Natural killer cell (primary cell): Measurements from ENCODE around the gene SEC31B. TPM values are rescaled to one million over a fixed set of nuclear protein-coding genes. Genes with fewer than 3 reads are reported as not detected.

Source experiments
- ATAC-seq, 3 donors: fragments of 150-1000 bp in 2 of 3; fragments of 200-7000 bp in 1 of 3; cut with Tn5 transposase; 1 replicate in 1 of 3; 2 replicates in 2 of 3; pipeline ENCODE4 v1.10.0; 2021; ENCODE audit warnings: mild to moderate bottlenecking in 2 of 3, moderate library complexity in 2 of 3
- DNase-seq, 2 donors: peaks; one replicate each; pipeline versions ENCODE4 v3.0.0 to v3.0.0-alpha.2; 2013 to 2021; ENCODE audit warnings: mixed read lengths in 1 of 2
- H3K27ac ChIP-seq: one replicate; pipeline ENCODE4 v1.5.1; 2013; ENCODE audit warnings: mild to moderate bottlenecking, low read length
- H3K27me3 ChIP-seq: one replicate; pipeline ENCODE4 v1.6.1; 2013; ENCODE audit warnings: low read length; ENCODE audit not compliant: control insufficient read depth, insufficient read depth
- H3K36me3 ChIP-seq: one replicate; pipeline ENCODE4 v1.6.1; 2013; ENCODE audit warnings: low read length; ENCODE audit not compliant: control insufficient read depth, insufficient read depth
- H3K4me1 ChIP-seq: one replicate; pipeline ENCODE4 v1.6.1; 2013; ENCODE audit warnings: low read length; ENCODE audit not compliant: control insufficient read depth, insufficient read depth
- H3K4me3 ChIP-seq: one replicate; pipeline ENCODE4 v1.5.1; 2013; ENCODE audit warnings: low read length
- H3K9me3 ChIP-seq: one replicate; pipeline ENCODE4 v1.6.1; 2013; ENCODE audit warnings: low read length; ENCODE audit not compliant: control insufficient read depth, insufficient read depth
- H3K27ac Mint-ChIP-seq, 2 donors: one replicate each; pipeline ENCODE4 v1.8.0; 2022; ENCODE audit warnings: mild to moderate bottlenecking in 2 of 2, mixed read lengths in 2 of 2, moderate library complexity in 1 of 2
- H3K27me3 Mint-ChIP-seq, 2 donors: one replicate each; pipeline ENCODE4 v1.8.0; 2022; ENCODE audit warnings: low read depth in 2 of 2, mixed read lengths in 2 of 2
- H3K36me3 Mint-ChIP-seq: one replicate; pipeline ENCODE4 v1.8.0; 2022; ENCODE audit warnings: mixed read lengths
- H3K4me1 Mint-ChIP-seq, 2 donors: one replicate each; pipeline ENCODE4 v1.8.0; 2022; ENCODE audit warnings: mixed read lengths in 2 of 2
- H3K4me3 Mint-ChIP-seq: one replicate; pipeline ENCODE4 v1.8.0; 2022; ENCODE audit warnings: mild to moderate bottlenecking, moderate library complexity, mixed read lengths
- H3K9me3 Mint-ChIP-seq, 2 donors: one replicate each; pipeline ENCODE4 v1.8.0; 2022; ENCODE audit warnings: mixed read lengths in 2 of 2
- WGBS: methylation state at CpG from one replicate; pipeline ENCODE4 v1.1.7; 2013; ENCODE audit warnings: missing lambda C conversion rate; ENCODE audit not compliant: insufficient coverage; 5-methylcytosine and 5-hydroxymethylcytosine counted together
- intact Hi-C: fragments of 100-400 bp; cut with micrococcal nuclease; formaldehyde crosslinking; loops from one replicate; pipeline ENCODE4 v1.14.2; 2022
- total RNA-seq, 4 donors: library from RNA; stranded (reverse); fragments of 120-200 nt in 1 of 4; gene quantifications; one replicate each; pipeline versions ENCODE4 v1.2.3 to v1.2.4, GENCODE V29; 2013 to 2022
- TF ChIP-seq, protein P1 (sequence below): fragments of 200-600 bp; IDR thresholded peaks from one replicate; pipeline ENCODE4 v1.8.0; 2022; ENCODE audit warnings: antibody characterized with exemption

SEC31B gene
- total RNA-seq, 3 donors from 2014 or later (not counting 1 experiment from before 2014, with no cell fraction given) = 32.6 to 38.6 (median 38.1) TPM

DNA sequence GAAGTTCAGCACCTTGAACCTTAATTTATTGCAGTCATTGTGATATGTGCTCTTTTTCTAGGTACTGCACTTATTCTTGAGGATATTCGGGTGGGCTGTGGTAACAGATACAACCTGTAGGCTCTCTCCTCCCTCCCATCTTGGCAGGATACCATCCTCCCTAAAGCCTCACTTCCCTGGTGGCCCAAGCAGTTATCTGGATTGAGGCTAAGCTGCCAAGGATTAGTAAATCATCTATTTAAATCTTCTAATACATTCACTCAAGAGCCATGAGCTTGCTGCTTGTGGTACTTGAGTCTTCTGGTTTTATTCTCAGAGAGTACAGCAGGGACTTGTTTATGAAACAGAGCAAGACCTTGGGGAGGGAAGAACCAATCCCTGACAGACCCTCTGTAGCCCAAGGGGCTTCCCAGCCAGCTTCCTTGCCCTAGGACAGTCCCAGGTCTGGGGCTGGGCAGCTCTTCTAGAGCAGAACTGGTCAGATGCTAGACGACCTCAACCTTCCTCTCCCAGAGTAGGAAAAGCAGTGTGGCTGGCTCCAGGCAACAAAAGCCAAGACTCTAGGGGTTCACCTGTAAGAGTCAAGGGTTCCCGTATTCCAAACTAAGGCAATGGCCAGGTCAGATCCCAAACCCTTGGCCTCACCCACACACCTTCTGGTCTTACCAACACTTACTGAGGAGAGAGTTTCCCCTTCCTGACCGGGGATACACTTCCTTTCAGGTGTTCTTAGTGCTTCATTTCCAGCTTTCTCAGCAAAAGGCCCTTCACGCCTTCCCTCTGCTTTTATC is 35.6 kb downstream of the SEC31B start:
- WGBS = 90% methylated on average over 5 of the region's 5 CpGs
- H3K9me3 Mint-ChIP-seq = no peaks in the 10 kb centered on the region
- peak overlapping the region; percentile 86 for H3K4me3 Mint-ChIP-seq
- no peaks in the 10 kb centered on the region for H3K36me3 Mint-ChIP-seq
- peaks cover 3% of the 10 kb centered on the region for H3K27me3 ChIP-seq
- no peak overlapping the region for H3K4me3 ChIP-seq
- DNase-seq = no peak
- ATAC-seq = no peak
- H3K9me3 ChIP-seq = no peaks in the 10 kb centered on the region
- TF ChIP-seq, protein P1, sequence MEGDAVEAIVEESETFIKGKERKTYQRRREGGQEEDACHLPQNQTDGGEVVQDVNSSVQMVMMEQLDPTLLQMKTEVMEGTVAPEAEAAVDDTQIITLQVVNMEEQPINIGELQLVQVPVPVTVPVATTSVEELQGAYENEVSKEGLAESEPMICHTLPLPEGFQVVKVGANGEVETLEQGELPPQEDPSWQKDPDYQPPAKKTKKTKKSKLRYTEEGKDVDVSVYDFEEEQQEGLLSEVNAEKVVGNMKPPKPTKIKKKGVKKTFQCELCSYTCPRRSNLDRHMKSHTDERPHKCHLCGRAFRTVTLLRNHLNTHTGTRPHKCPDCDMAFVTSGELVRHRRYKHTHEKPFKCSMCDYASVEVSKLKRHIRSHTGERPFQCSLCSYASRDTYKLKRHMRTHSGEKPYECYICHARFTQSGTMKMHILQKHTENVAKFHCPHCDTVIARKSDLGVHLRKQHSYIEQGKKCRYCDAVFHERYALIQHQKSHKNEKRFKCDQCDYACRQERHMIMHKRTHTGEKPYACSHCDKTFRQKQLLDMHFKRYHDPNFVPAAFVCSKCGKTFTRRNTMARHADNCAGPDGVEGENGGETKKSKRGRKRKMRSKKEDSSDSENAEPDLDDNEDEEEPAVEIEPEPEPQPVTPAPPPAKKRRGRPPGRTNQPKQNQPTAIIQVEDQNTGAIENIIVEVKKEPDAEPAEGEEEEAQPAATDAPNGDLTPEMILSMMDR = no peak
- H3K27me3 Mint-ChIP-seq = peaks cover 21 to 38% of the 10 kb centered on the region in 2 donors
- H3K4me1 ChIP-seq = peaks cover 18% of the 10 kb centered on the region
- no peak overlapping the region for H3K27ac ChIP-seq
- H3K4me1 Mint-ChIP-seq = peaks cover 21% of the 10 kb centered on the region in 2 donors
- intact Hi-C loops = no loop called here
- peaks cover 19% of the 10 kb centered on the region for H3K36me3 ChIP-seq
- no peak overlapping the region for H3K27ac Mint-ChIP-seq

DNA sequence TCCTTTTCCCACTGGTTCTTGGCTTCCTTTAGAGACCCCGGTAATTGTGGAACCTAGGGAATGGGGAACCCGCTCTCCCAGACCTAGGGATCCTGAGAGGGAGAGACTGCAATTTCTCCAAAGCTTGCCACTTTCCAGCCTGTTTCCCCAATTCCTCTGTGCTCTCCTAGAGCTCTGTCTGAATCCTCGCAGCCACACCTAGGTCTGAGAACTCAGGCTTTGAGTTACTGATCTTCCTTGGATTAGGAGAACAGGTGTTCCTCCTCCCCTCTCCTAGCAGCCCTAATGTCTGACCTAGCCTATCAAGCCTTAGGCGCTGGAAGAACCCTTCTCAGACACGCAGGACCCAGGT is 36.9 kb downstream of the SEC31B start:
- Histone ChIP-seq H3K4me3 (no peak overlapping the region), H3K4me1 (peaks cover 18% of the 10 kb centered on the region), H3K27ac (no peak overlapping the region), H3K9me3 (no peaks in the 10 kb centered on the region), H3K36me3 (peaks cover 10% of the 10 kb centered on the region), H3K27me3 (peaks cover 3% of the 10 kb centered on the region)
- no peaks in the 10 kb centered on the region for H3K9me3 Mint-ChIP-seq
- peaks cover 21% of the 10 kb centered on the region in 2 donors for H3K4me1 Mint-ChIP-seq
- H3K27ac Mint-ChIP-seq = no peak overlapping the region
- peaks cover 23 to 48% of the 10 kb centered on the region in 2 donors for H3K27me3 Mint-ChIP-seq
- 45% methylated on average over 5 of the region's 5 CpGs for WGBS
- ATAC-seq (no peak), DNase-seq (no peak)
- H3K4me3 Mint-ChIP-seq = peak overlapping the region; percentile 86
- intact Hi-C loops = no loop called here
- TF ChIP-seq, protein P1 = peak; percentile 59
- H3K36me3 Mint-ChIP-seq = no peaks in the 10 kb centered on the region

DNA sequence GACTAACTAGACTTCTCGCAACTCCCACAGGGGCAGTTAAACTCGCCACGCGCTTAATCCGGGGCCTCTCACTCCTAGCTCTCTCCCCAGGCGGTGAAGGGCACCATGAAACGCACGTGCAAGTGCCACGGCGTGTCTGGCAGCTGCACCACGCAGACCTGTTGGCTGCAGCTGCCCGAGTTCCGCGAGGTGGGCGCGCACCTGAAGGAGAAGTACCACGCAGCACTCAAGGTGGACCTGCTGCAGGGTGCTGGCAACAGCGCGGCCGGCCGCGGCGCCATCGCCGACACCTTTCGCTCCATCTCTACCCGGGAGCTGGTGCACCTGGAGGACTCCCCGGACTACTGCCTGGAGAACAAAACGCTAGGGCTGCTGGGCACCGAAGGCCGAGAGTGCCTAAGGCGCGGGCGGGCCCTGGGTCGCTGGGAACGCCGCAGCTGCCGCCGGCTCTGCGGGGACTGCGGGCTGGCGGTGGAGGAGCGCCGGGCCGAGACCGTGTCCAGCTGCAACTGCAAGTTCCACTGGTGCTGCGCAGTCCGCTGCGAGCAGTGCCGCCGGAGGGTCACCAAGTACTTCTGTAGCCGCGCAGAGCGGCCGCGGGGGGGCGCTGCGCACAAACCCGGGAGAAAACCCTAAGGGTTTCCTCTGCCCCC is 37.4 kb downstream of the SEC31B start:
- WGBS = under 1% methylated on average over 59 of the region's 59 CpGs
- peaks cover 21% of the 10 kb centered on the region in 2 donors for H3K4me1 Mint-ChIP-seq
- H3K36me3 ChIP-seq = peaks cover 5% of the 10 kb centered on the region
- no peaks in the 10 kb centered on the region for H3K36me3 Mint-ChIP-seq
- TF ChIP-seq, protein P1 = peak; percentile 97
- ATAC-seq (peak; percentile 69 to 72 (median 69)), DNase-seq (peak; percentile 67 to 85)
- no peaks in the 10 kb centered on the region for H3K9me3 Mint-ChIP-seq
- no peak overlapping the region for H3K27ac Mint-ChIP-seq
- H3K4me3 Mint-ChIP-seq = peak overlapping the region; percentile 86
- peak overlapping the region; percentile 35 for H3K4me3 ChIP-seq
- H3K4me1 ChIP-seq = peaks cover 18% of the 10 kb centered on the region
- intact Hi-C loops = no loop called here
- H3K9me3 ChIP-seq = no peaks in the 10 kb centered on the region
- peaks cover 23 to 48% of the 10 kb centered on the region in 2 donors for H3K27me3 Mint-ChIP-seq
- H3K27ac ChIP-seq = no peak overlapping the region
- H3K27me3 ChIP-seq = peaks cover 3% of the 10 kb centered on the region
